UCSD-AML1 (cell line): ENCODE measurements around the gene ADGRB3.
"Not testable (repeated sequence)": the region's sequence is repeated elsewhere in the genome, so short reads cannot be mapped to it uniquely, and the experiment has no call there.

Source experiments
- DNase-seq: peaks from one replicate; lab custom pipeline; 2025; ENCODE audit not compliant: unreplicated experiment; lab: John Stamatoyannopoulos, UW

ADGRB3 gene

DNA sequence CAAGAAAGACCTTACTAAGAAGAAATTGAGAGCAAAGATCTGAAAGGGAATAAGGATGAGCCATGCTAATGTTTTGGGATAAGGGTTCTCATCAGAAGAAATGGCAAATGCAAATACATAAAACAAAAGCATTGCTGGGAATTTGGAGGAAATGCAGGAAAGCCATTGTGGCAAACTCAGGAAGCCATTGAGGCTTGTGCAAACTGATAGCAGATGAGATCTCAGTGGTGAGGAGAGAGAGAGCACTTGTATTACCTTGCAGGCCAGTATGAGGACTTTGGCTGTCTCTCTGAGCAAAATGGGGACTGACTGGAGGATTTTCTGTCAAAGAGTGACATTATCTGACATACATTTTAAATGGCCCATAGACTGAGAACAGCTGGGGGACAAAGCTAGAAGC, 103.0 kb downstream of the ADGRB3 start:
- peak; percentile 6 for DNase-seq

DNA sequence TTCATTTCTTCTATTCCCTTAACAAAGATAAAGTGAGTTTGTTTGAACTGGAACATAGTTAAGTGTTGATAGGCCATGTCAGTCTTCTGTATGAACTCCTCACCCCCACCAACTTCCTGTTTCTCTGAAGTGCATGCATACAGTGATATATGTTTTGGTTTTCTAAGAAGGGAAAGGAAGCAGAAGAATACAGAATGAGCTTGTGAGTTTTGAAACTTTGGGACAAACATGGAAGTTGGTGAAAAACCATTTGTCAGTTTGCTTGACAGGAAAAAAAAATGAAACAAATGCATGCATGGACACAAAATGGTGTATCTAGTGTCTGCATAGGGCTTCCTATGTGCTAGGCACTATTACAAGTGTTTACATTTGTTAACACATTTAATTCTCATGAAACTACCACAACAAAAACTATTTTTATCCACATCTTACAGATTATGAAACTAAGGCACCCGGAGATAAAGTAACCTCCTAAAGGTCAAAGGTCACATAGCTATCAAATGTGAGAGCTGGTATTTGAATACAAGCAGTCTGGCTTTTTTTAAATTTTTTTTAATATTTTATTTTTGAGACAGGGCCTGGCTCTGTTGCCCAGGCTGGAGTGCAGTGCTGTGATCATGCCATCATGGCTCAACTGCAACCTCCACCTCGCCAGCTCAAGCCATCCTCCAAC, 105.9 kb downstream of the ADGRB3 start:
- peak; percentile 4 for DNase-seq

DNA sequence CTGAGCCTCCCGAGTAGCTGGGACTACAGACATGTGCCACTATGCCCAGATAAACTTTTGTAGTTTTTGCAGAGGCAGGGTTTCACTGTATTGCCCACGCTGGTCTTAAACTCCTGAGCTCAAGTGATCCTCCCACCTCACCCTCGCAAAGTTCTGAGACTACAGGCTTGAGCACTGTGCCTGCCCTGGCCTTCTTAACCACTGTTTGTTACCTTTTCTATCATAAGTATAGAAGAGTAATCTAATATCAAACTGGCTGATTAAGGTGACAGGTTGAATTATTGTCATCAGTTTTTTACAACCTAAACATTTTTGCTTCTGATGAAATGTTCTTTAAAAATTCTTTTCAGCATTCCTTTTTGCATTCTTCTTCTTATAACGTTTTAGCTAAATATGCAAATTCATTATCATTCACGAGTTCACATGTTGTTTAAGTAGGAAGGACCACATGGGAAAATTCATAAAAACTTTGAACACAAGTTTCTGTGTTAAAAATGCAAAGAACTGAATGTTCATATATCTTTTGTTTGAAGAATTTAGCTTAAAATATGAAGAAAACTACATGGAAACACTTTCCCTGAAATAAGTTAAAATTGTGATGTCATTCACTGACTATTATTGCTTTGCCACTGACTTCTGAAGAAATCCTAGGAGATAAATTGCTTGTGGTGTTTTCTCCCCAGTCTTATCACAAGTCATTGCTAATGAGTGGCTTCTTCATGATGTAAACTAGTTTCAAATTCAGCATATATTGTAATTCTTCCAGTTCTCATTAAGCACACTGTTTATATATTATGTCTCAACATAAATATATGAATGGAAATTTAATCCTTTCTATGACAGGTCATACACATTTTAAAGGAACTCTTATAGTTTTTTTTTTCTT, 106.7 kb downstream of the ADGRB3 start:
- DNase-seq, result peak; percentile 6

DNA sequence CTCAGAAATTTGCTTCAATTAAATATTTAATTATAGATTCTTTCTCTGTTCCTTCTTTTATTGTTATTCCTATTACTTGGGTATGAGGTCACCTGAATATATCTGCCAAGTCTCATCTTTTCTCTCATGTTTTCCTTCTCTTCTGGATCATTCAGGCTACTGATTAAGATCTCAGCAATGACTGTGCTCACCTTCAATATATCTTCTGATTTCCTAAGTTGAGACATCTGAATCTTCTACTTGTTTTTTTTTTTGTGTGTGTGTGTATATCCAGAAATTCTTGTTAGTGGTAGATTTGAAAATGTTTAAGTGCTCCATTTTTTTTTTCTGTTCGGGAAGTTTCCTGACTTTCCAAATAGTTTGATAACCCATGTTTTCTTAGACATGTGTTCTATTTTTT, 108.0 kb downstream of the ADGRB3 start:
- no peak for DNase-seq

DNA sequence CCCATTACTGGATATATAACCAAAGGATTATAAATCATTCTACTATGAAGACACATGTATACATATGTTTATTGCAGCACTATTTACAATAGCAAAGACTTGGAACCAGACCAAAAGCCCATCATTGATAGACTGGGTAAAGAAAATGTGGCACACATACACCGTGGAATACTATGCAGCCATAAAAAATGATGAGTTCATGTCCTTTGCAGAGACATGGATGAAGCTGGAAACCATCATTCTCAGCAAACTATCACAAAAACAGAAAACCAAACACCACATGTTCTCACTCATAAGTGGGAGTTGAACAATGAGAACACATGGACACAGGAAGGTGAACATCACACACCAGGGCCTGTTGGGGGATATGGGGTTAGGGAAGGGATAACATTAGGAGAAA, 109.3 kb downstream of the ADGRB3 start:
- not testable (repeated sequence) for DNase-seq

DNA sequence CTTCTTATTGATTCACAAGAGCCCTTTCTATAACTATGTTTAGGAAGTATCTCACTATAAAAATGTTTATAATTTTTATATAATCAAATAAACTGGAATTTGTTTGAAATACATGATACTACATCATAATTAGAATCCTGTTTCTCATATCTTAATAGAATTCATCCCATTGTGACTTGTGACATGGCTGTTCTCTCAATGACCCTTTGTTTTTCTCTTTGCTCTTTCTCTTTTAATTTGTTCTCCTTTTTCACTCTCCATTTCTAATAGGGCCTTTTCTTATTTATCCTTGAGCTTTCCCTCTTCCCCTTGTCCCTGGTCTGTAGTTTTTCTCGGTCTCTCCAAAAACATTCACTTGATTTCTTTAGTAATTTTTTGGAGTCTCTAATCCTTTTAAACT, 111.3 kb downstream of the ADGRB3 start:
- no peak for DNase-seq

DNA sequence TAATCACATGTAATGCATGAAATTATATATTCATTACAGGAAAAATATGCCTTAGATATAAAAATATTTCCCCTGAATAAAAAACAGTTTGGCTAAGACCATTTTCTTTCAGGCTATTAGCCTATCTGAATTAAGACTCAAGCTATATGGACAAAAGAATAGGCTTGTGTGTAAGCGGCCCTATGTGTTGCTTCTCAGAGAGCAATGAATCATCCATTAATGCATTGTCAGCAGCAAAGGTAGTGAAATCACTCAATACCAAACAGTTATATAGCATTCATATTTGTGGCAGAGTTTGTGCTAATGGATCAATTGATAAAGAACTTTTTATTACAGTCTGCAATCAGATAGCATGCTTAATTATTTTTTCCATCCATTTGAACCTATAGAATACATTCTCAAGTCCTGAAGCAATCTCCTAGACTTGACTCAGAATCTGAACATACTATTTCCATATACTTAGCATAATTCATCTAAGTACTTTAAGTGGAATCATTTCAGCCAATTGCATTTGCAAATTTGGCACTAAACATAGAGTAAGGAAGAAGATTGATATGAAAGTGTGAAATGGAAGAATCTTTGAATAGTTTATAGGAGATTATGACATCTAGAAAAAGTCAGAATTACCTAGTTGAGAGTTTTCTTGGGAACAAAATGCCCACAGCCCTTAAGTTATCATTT, 112.2 kb downstream of the ADGRB3 start:
- DNase-seq, result no peak

DNA sequence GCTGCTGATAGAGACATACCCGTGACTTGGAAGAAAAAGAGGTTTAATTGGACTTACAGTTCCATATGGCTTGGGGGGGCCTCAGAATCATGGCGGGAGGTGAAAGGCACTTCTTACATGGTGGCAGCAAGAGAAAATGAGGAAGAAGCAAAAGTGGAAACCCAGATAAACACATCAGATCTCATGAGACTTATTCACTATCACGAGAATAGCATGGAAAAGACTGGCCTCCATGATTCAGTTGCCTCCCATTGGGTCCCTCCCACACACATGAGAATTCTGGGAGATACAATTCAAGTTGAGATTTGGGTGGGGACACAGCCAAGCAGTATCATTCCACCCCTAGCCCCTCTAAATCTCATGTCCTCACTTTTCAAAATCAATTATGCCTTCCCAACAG, 112.8 kb downstream of the ADGRB3 start:
- not testable (repeated sequence) for DNase-seq

DNA sequence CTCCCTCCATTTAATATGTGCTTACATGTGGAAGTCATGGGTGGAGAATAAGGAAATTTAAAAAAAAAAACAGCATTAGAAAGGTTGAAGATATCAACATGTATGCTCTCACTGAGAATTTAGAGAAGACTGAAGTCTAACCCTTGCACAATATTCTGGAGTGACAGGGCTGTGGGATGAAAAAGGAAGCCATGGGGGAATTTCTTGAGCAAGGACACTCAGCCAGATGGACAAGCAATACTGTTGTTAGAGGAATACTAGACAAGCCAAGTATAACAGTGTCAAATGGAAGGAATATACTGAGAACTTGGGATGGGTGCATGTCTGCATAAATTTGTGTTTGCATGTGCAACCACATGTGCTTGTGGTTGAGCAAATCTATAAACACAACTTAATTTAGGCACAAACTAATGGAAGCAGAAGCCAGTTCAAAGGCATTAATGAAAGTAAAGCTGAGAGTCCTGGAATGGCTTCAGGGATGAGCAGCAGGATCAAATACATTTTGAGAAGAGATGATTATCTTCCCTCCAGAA, 119.7 kb downstream of the ADGRB3 start:
- no peak for DNase-seq

DNA sequence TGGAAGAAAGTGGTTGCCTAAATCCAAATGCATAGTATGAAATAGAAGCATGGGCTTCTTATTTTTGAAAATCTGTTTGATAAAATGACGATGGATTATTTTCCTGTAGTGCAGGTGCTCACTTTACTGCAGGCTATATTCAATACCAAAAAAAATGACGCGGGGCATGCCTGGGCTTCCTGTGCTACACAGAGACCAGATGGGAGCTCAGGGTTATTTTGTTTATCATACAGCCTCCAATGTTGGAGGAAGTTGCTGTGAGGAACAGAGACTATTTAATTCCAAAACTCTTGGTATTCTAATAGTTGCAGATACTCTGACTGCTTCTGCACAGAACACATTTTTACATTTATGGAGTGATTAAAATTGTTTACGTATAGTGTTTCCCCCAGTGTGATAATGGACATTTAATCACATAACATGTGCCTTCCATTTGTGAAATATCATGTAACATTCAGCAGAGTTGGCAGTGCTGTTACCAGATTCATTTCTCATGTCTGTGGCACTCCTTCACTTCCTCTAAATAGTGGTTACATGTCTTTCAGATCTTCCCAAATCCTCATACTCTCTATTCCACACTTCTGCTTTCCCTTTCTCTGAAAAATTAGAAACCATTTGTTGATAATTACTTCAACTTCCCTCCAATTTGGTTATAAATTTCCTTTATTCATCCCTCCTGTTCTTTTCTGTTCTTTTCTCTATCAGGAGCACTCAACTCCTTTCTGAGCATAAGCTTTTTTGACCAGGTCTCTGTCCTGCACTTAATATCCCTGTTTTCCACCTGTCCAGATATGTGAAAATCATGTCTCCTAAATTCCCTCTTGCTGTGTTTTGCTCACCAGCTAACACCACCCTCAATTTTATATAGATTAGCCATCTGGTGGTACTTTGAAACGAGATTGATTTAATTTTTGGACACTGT, 121.6 kb downstream of the ADGRB3 start:
- no peak for DNase-seq

DNA sequence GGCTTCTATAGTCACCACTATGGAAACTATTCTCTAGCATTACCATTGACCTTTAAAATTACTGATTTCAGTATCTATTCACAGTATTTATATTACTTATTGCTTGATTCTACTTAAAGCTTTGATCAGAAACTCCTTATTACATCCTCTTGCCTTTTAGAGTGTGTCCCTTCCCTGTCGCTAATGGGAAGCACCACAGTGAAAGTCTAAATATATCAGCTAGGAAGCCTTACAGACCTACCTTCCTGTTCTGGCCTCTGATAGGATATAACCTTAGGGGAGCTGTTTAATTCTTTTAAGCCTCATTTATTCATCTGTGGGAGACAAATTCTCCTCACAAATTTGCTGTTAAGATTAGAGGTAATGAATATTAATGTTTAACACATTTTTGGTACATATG, 122.7 kb downstream of the ADGRB3 start:
- no peak for DNase-seq

DNA sequence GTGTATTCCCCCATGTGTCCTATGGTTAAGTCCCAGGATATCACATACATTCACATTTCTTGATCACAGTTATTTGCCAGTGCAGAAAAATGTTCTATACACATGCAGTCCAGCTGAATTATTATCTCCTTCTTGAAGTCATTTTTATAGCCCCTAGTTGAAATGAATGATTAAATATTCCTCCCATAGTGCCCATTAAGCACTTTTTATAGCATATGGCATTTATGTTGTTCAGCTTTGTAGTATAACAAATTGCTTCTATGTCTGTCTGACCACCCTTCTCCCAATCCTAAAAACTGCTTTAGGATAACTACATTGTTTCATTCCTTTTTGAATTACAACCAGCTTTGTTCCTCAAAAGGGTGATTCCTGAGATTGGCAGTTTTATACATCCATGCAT, 123.5 kb downstream of the ADGRB3 start:
- no peak for DNase-seq

DNA sequence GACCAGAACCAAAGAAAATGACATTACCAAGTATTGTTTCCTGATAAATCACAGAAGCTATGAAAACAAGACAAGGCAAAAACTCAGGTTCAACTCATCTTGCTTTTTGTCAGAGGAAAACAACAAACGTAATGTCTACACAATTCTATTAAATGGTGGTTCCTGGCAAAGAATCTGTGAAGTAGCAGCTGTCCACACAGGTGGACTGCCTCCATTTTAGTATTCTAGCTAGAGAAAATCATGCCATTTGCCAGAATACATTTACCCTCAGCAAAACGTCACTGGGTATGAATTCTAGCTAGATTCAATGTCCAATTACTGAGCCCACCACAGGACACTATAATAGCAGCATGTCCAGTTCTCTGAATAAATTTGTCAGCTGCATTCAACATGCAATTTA, 125.4 kb downstream of the ADGRB3 start:
- no peak for DNase-seq

DNA sequence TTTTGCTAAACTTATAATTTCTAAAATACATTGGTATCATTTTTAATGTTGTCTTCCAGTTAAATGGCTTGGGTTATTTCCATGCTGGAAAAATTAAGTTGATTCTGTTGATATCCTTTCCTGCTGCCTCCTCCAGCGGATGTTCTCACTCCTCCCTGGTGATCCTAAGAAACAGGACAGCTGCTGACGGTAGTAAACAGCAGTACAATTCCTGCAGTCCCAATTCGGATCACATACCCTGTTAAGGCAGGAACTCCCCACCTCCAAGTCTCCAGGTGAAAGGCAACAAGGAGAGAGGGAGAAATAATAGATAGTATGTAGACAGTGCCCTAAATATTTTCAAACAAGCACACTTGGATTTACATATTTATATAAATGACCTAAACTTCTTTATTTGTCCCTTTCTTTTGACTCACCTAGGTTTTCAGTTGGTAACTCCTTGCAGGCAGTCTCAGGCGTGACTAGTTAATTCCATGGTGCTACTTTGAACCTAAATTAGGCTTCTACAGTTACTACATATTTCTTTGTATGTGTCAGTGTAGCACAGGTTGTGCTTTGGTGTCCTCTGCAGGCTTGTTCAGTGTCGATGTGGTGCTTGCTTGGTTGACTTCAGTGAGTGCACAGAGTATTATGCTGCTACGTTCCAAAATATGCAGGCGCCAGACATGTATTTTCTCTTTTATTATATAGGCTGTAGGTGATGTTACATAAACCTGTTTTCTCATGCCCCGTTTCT, 126.0 kb downstream of the ADGRB3 start:
- DNase-seq, result no peak

DNA sequence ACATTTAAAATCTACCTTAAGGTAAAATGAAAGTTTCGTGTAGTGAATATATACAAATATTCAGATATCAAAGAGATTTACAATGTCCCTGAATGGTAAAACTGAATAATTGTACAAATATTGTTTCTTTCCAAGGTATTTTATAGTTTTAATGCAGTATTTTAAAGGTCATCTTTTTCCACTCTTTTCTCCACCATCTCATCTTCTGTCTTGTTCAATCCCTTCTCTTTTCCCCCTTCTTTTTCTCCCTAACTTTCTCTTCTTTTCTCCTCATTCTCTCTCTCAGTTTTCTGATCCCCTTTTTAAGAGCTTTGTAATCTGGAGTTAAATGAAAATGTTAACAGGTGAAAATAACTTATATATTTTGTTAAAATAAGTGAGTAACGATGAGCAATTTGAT, 126.9 kb downstream of the ADGRB3 start:
- DNase-seq, result no peak

DNA sequence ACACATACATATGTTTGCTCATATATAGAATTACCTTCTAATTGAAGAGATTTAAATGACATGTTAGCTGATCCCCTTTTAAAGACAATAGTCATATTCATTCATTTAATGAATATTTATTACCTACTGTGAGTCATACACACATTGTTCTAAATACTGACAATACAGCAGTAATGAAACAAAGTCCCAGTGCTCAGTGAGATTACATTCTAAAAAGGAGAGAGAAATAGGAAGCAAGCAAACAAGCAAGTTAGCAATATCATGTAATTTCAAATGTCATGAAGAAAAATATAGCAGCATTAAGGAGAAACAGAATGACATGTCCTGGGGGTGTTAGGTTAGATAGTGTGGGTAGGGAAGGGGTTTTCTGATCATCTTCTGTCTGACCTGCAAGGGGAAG, 136.3 kb downstream of the ADGRB3 start:
- no peak for DNase-seq

DNA sequence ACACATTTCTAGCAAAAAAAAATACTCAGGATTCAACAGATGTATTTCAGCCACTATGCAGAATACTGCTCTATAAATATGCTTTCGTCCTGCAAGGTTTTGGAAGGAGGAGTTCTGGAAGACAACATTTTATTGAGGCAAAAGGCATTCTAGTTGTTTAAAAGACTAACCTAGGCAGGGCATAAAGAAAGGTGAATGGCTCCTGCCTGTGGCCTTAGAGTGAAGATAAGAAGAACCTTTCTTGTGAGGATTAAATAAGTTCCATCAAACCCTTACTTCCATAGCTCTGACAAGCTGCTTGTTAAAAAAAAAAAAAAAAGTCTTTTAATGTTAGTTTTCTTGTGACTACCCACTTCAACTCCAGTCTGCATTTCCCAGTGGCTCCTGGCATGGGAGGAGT, 139.8 kb downstream of the ADGRB3 start:
- DNase-seq, result no peak

DNA sequence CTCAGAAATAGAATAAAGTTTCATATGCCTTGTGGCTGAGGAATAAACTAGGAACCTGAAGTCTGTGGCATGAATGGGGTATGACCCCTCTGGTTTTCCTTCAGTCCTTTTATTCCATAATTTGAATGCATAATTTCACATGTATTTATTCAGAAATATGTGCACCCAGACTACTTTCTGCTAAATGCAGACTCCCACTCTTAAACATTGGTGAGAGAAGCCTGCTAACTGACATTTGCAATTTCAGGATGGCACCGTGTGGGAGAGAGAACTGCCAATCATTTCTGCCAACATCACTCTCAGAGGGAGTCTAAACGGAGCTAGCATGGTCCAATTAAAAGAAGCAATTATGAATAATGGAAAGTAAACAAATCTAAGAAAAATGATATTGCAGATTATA, 141.3 kb downstream of the ADGRB3 start:
- DNase-seq, result no peak

DNA sequence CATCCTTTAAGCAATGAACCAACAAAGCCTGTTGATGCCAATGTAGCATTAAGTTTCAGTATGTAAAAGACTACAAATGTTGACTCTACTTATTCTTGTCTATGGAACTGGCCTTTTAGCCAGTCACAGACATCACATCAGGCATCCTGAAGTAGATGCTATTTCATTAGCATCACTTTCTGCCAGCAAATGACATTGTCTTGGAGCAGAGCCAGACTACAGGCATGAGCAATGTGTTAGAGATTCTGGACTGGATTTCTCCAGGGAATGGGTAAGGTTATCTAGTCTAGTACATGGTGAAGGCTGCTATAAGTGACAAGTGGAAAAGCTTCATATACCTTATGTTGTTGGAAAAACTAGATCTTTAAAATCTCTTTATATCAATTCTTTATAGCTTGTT, 142.9 kb downstream of the ADGRB3 start:
- DNase-seq, result no peak
